Ascending aorta (tissue), 2 donors: ENCODE measurements around the gene C1orf50. TPM values are rescaled to one million over a fixed set of nuclear protein-coding genes. Genes with fewer than 3 reads are reported as not detected.

Experiments used
- DNase-seq, 2 donors: peaks; one replicate each; pipeline ENCODE4 v3.0.0-alpha.2; 2019; ENCODE audit warnings: low spot score in 2 of 2
- H3K27ac ChIP-seq, 2 donors: fragments of 200-600 bp; sonication (generic); one replicate each; pipeline ENCODE4 v1.5.1; 2016 to 2017; ENCODE audit warnings: mild to moderate bottlenecking in 1 of 2
- H3K27me3 ChIP-seq: fragments of 200-600 bp; sonication (generic); one replicate; pipeline ENCODE4 v1.5.1; 2017
- H3K36me3 ChIP-seq, 2 donors: fragments of 200-600 bp; sonication (generic); one replicate each; pipeline ENCODE4 v1.5.1; 2016
- H3K4me1 ChIP-seq, 2 donors: fragments of 200-600 bp; sonication (generic); one replicate each; pipeline ENCODE4 v1.5.1; 2016 to 2017; ENCODE audit warnings: mild to moderate bottlenecking in 1 of 2
- H3K4me3 ChIP-seq, 2 donors: fragments of 200-600 bp; sonication (generic); one replicate each; pipeline ENCODE4 v1.5.1; 2016 to 2017; ENCODE audit warnings: mild to moderate bottlenecking in 1 of 2
- H3K9me3 ChIP-seq, 2 donors: fragments of 200-600 bp; sonication (generic); one replicate each; pipeline ENCODE4 v1.5.1; 2016
- CTCF ChIP-seq, 3 experiments: fragments of 200-600 bp in 2 of 3; fragments of 450-650 bp in 1 of 3; sonication (generic) in 2 of 3; IDR thresholded peaks; one replicate each; pipeline ENCODE4 v1.5.1; 2016 to 2019; ENCODE audit warnings: antibody characterized with exemption in 3 of 3, mild to moderate bottlenecking in 1 of 3, moderate library complexity in 1 of 3
- intact Hi-C: fragments of 100-400 bp; cut with DNase I; formaldehyde crosslinking; loops from one replicate; pipeline ENCODE4 v1.15.1; 2023
- total RNA-seq: library from RNA; depleted of rRNA; stranded (reverse); fragments of >200 nt; gene quantifications from one replicate; pipeline ENCODE4 v1.1.0, GENCODE V29; 2016

C1orf50 gene
- total RNA-seq, 1 donor from 2014 or later = 0.64 TPM

GRCh38 chr1:42734201-42735035 lies 32.6 kb upstream of the C1orf50 start:
- no peak for DNase-seq
- Histone ChIP-seq H3K4me1 (no peaks in the 10 kb centered on the region), H3K27me3 (no peaks in the 10 kb centered on the region), H3K27ac (no peak overlapping the region), H3K9me3 (no peaks in the 10 kb centered on the region), H3K36me3 (no peaks in the 10 kb centered on the region), H3K4me3 (no peak overlapping the region)
- intact Hi-C loops = no loop called here
- no peak for TF ChIP-seq CTCF (IDR thresholded peaks at IDR 0.05)

- Histone ChIP-seq H3K4me1 (no peaks in the 10 kb centered on the region), H3K27ac (no peak overlapping the region), H3K4me3 (no peak overlapping the region), H3K36me3 (no peaks in the 10 kb centered on the region), H3K9me3 (no peaks in the 10 kb centered on the region), H3K27me3 (no peaks in the 10 kb centered on the region)
- DNase-seq = no peak
- no peak for TF ChIP-seq CTCF (IDR thresholded peaks at IDR 0.05)
- intact Hi-C loops = no loop called here
Measured at GRCh38 chr1:42735056-42735455, 32.0 kb upstream of the C1orf50 start.

- DNase-seq = no peak
- no peaks in the 10 kb centered on the region for H3K9me3 ChIP-seq
- no peaks in the 10 kb centered on the region for H3K27me3 ChIP-seq
- no peak overlapping the region for H3K27ac ChIP-seq
- TF ChIP-seq CTCF (IDR thresholded peaks at IDR 0.05) = no peak
- no peak overlapping the region for H3K4me3 ChIP-seq
- intact Hi-C loops = no loop called here
- H3K4me1 ChIP-seq = no peaks in the 10 kb centered on the region
- no peaks in the 10 kb centered on the region for H3K36me3 ChIP-seq
Measured at GRCh38 chr1:42735477-42736105, 31.5 kb upstream of the C1orf50 start.

GRCh38 chr1:42736152-42736551 lies 30.9 kb upstream of the C1orf50 start:
- no peaks in the 10 kb centered on the region for H3K27me3 ChIP-seq
- no peak for TF ChIP-seq CTCF (IDR thresholded peaks at IDR 0.05)
- no peaks in the 10 kb centered on the region for H3K9me3 ChIP-seq
- H3K4me3 ChIP-seq = no peak overlapping the region
- no peaks in the 10 kb centered on the region for H3K4me1 ChIP-seq
- H3K27ac ChIP-seq = no peak overlapping the region
- intact Hi-C loops = no loop called here
- no peaks in the 10 kb centered on the region for H3K36me3 ChIP-seq
- no peak for DNase-seq

GRCh38 chr1:42736571-42737200 lies 30.4 kb upstream of the C1orf50 start:
- no peak for DNase-seq
- intact Hi-C loops = no loop called here
- H3K4me1 ChIP-seq = no peaks in the 10 kb centered on the region
- H3K27ac ChIP-seq = no peak overlapping the region
- no peaks in the 10 kb centered on the region for H3K9me3 ChIP-seq
- H3K36me3 ChIP-seq = no peaks in the 10 kb centered on the region
- TF ChIP-seq CTCF (IDR thresholded peaks at IDR 0.05) = no peak
- H3K27me3 ChIP-seq = no peaks in the 10 kb centered on the region
- no peak overlapping the region for H3K4me3 ChIP-seq
